Sigmoid colon (tissue), 7 donors: ENCODE measurements around the gene ENKUR. TPM values are rescaled to one million over a fixed set of nuclear protein-coding genes. Genes with fewer than 3 reads are reported as not detected.

Experiments
- DNase-seq: peaks from one replicate; pipeline ENCODE4 v3.0.0-alpha.2; 2019
- H3K27ac ChIP-seq, 4 donors: fragments of 200-600 bp; sonication (generic); one replicate each; pipeline ENCODE4 v1.5.1; 2016 to 2019; ENCODE audit warnings: mild to moderate bottlenecking in 1 of 4
- H3K27me3 ChIP-seq, 3 donors: fragments of 200-600 bp; sonication (generic); one replicate each; pipeline ENCODE4 v1.5.1; 2019; ENCODE audit warnings: mild to moderate bottlenecking in 1 of 3
- H3K36me3 ChIP-seq, 4 donors: fragments of 200-600 bp; sonication (generic); one replicate each; pipeline ENCODE4 v1.5.1; 2016 to 2019
- H3K4me1 ChIP-seq, 4 donors: fragments of 200-600 bp; sonication (generic); one replicate each; pipeline ENCODE4 v1.5.1; 2017 to 2019
- H3K4me3 ChIP-seq, 4 donors: fragments of 200-600 bp; sonication (generic); one replicate each; pipeline ENCODE4 v1.5.1; 2017 to 2019; ENCODE audit warnings: mild to moderate bottlenecking in 2 of 4, moderate library complexity in 1 of 4
- H3K9me3 ChIP-seq, 4 donors: fragments of 200-600 bp in 3 of 4; sonication (generic) in 3 of 4; one replicate each; pipeline versions ENCODE4 v1.5.1 to v1.6.1; 2013 to 2019
- CTCF ChIP-seq, 4 experiments: fragments of 450-650 bp in 3 of 4; fragments of 200-600 bp in 1 of 4; IDR thresholded peaks; one replicate each; pipeline ENCODE4 v1.5.1; 2016 to 2019; ENCODE audit warnings: antibody characterized with exemption in 4 of 4, mild to moderate bottlenecking in 3 of 4, moderate library complexity in 2 of 4
- EP300 ChIP-seq, 4 donors: sonication (generic); formaldehyde crosslinking; IDR thresholded peaks; one replicate each; pipeline ENCODE4 v1.6.1; 2017; ENCODE audit warnings: antibody characterized with exemption in 4 of 4
- POLR2A ChIP-seq, 2 donors: fragments of 450-650 bp; IDR thresholded peaks; one replicate each; pipeline ENCODE4 v1.6.1; 2016; ENCODE audit warnings: antibody characterized with exemption in 2 of 2, mild to moderate bottlenecking in 2 of 2, moderate library complexity in 2 of 2
- POLR2AphosphoS5 ChIP-seq, 4 donors: sonication (generic); formaldehyde crosslinking; IDR thresholded peaks; one replicate each; pipeline ENCODE4 v1.6.1; 2017; ENCODE audit warnings: antibody characterized with exemption in 4 of 4
- WGBS, 2 donors: extraction: QIAGEN DNeasy Blood & Tissue Kit; methylation state at CpG; one replicate each; pipeline ENCODE4 v1.1.7; 2013; 5-methylcytosine and 5-hydroxymethylcytosine counted together
- intact Hi-C: fragments of 100-400 bp; cut with DNase I; formaldehyde crosslinking; loops from one replicate; pipeline ENCODE4 v1.15.1; 2023
- polyA plus RNA-seq, 3 donors: library from polyadenylated mRNA; stranded (reverse); fragments of 200-250 nt; gene quantifications; one replicate each; pipeline ENCODE4 v1.2.3, GENCODE V29; 2013
- total RNA-seq, 4 donors: library from RNA; depleted of rRNA; stranded (reverse); fragments of >200 nt; gene quantifications; one replicate each; pipeline ENCODE4 v1.1.0, GENCODE V29; 2016
- donor health status: healthy with polysubstance abuse.
- donor health status: Bipolar disorder and iron deficiency.
- donor health status: healthy.

Gene ENKUR
- total and polyA plus RNA-seq, 7 donors = under 0.01 to 0.60 TPM; not detected in 5

- intact Hi-C loops = no loop called here
These were observed 13.6 kb upstream of the ENKUR start for GRCh38 chr10:25029519-25029918.

GRCh38 chr10:25028711-25029110 lies 12.8 kb upstream of the ENKUR start:
- intact Hi-C loops = no loop called here
- 98 to 99% methylated on average over 1 of the region's 1 CpG for whole genome bisulfite sequencing, 2 donors
- H3K4me1 ChIP-seq = no peaks in the 10 kb centered on the region
- H3K4me3 ChIP-seq = no peak overlapping the region
- DNase-seq = no peak
- H3K36me3 ChIP-seq = no peaks in the 10 kb centered on the region
- no peaks in the 10 kb centered on the region for H3K9me3 ChIP-seq
- H3K27ac ChIP-seq = no peak overlapping the region
- H3K27me3 ChIP-seq = no peaks in the 10 kb centered on the region
- TF ChIP-seq POLR2A (IDR thresholded peaks at IDR 0.05) (no peak), POLR2AphosphoS5 (IDR thresholded peaks at IDR 0.05) (no peak), EP300 (IDR thresholded peaks at IDR 0.05) (no peak), CTCF (IDR thresholded peaks at IDR 0.05) (no peak)

More at GRCh38 chr10:25029519-25029918, 13.6 kb upstream of the ENKUR start:
- 89 to 93% methylated on average over 2 of the region's 2 CpGs for WGBS, 2 donors
- DNase-seq = no peak
- no peaks in the 10 kb centered on the region for H3K27me3 ChIP-seq
- TF ChIP-seq EP300 (IDR thresholded peaks at IDR 0.05) (no peak), POLR2A (IDR thresholded peaks at IDR 0.05) (no peak), POLR2AphosphoS5 (IDR thresholded peaks at IDR 0.05) (no peak), CTCF (IDR thresholded peaks at IDR 0.05) (no peak)
- H3K4me1 ChIP-seq = no peaks in the 10 kb centered on the region
- no peaks in the 10 kb centered on the region for H3K36me3 ChIP-seq
- no peak overlapping the region for H3K27ac ChIP-seq
- H3K4me3 ChIP-seq = no peak overlapping the region
- no peaks in the 10 kb centered on the region for H3K9me3 ChIP-seq

- no peak for DNase-seq
- H3K4me3 ChIP-seq = no peak overlapping the region
- no peaks in the 10 kb centered on the region for H3K4me1 ChIP-seq
- no peaks in the 10 kb centered on the region for H3K9me3 ChIP-seq
- H3K36me3 ChIP-seq = no peaks in the 10 kb centered on the region
- H3K27ac ChIP-seq = no peak overlapping the region
- intact Hi-C loops = no loop called here
- 86% methylated on average over 1 of the region's 1 CpG for WGBS, 2 donors
- H3K27me3 ChIP-seq = no peaks in the 10 kb centered on the region
- TF ChIP-seq POLR2AphosphoS5 (IDR thresholded peaks at IDR 0.05) (no peak), CTCF (IDR thresholded peaks at IDR 0.05) (no peak)
These were observed 10.5 kb upstream of the ENKUR start for GRCh38 chr10:25026463-25026862.

- Histone ChIP-seq H3K4me3 (no peak overlapping the region), H3K27me3 (no peaks in the 10 kb centered on the region), H3K9me3 (no peaks in the 10 kb centered on the region), H3K27ac (no peak overlapping the region), H3K4me1 (no peaks in the 10 kb centered on the region), H3K36me3 (no peaks in the 10 kb centered on the region)
- no peak for DNase-seq
- intact Hi-C loops = no loop called here
- TF ChIP-seq POLR2AphosphoS5 (IDR thresholded peaks at IDR 0.05) = no peak
- TF ChIP-seq POLR2A (IDR thresholded peaks at IDR 0.05) = no peak
- TF ChIP-seq EP300 (IDR thresholded peaks at IDR 0.05) = no peak
- TF ChIP-seq CTCF (IDR thresholded peaks at IDR 0.05) = no peak
- 92 to 93% methylated on average over 8 of the region's 8 CpGs for WGBS, 2 donors
These were observed 8.6 kb upstream of the ENKUR start for GRCh38 chr10:25024528-25024927.

GRCh38 chr10:25023278-25023677 lies 7.3 kb upstream of the ENKUR start:
- TF ChIP-seq EP300 (IDR thresholded peaks at IDR 0.05) (no peak), CTCF (IDR thresholded peaks at IDR 0.05) (no peak), POLR2A (IDR thresholded peaks at IDR 0.05) (no peak), POLR2AphosphoS5 (IDR thresholded peaks at IDR 0.05) (no peak)
- 64 to 80% methylated on average over 3 of the region's 3 CpGs for WGBS, 2 donors
- H3K4me3 ChIP-seq = no peak overlapping the region

More at GRCh38 chr10:25023278-25023677, 7.3 kb upstream of the ENKUR start:
- H3K36me3 ChIP-seq = no peaks in the 10 kb centered on the region
- DNase-seq = no peak
- intact Hi-C loops = no loop called here
- no peaks in the 10 kb centered on the region for H3K4me1 ChIP-seq
- no peak overlapping the region for H3K27ac ChIP-seq
- H3K27me3 ChIP-seq = no peaks in the 10 kb centered on the region
- H3K9me3 ChIP-seq = no peaks in the 10 kb centered on the region
